IMR-90 (cell line): ENCODE measurements around the gene KCNK3. TPM values are rescaled to one million over a fixed set of nuclear protein-coding genes. Genes with fewer than 3 reads are reported as not detected.

ENCODE experiments used
- ATAC-seq: fragments of 200-7000 bp; cut with Tn5 transposase; 2 replicates; pipeline ENCODE4 v1.9.1; 2020; ENCODE audit warnings: low read depth, mild to moderate bottlenecking, moderate library complexity
- BruUV-seq: library from RNA; stranded (reverse); fragments of 400-500 nt; replicated peaks from 2 replicates; lab custom pipeline; 2021; lab: Mats Ljungman, UMichigan
- CTCF ChIA-PET: fragments of 300-600 bp; formaldehyde crosslinking; extraction: SDS; loops from one replicate; lab custom pipeline; 2021; ENCODE audit warnings: antibody characterized with exemption; lab: Yijun Ruan, JAX
- POLR2A ChIA-PET: fragments of 300-600 bp; sonication (Branson Sonifier 250); formaldehyde crosslinking; loops from one replicate; lab custom pipeline; 2022; ENCODE audit warnings: antibody characterized with exemption; ENCODE audit not compliant: unreplicated experiment; lab: Charles Lee
- DNase-seq: peaks from one replicate; pipeline ENCODE4 v3.0.0; 2013
- H2AFZ ChIP-seq: replicated peaks from 2 replicates; pipeline ENCODE3; 2013; ENCODE audit warnings: low read length, mild to moderate bottlenecking; ENCODE audit not compliant: poor library complexity
- H2AK5ac ChIP-seq: 2 replicates; pipeline ENCODE4 v1.6.1; 2013; ENCODE audit warnings: low read depth, low read length, inconsistent platforms
- H2AK9ac ChIP-seq: replicated peaks from 2 replicates; pipeline ENCODE3; 2013; ENCODE audit warnings: mild to moderate bottlenecking, low read depth, low read length, moderate library complexity; ENCODE audit not compliant: poor library complexity
- H2BK120ac ChIP-seq: 2 replicates; pipeline ENCODE4 v1.6.1; 2013; ENCODE audit warnings: low read depth, low read length, inconsistent platforms
- H2BK15ac ChIP-seq: 3 replicates; pipeline ENCODE4 v1.6.1; 2013; ENCODE audit warnings: low read depth, low read length, inconsistent platforms
- H2BK20ac ChIP-seq: 2 replicates; pipeline ENCODE4 v1.6.1; 2013; ENCODE audit warnings: low read depth, mild to moderate bottlenecking, inconsistent platforms, low read length, moderate library complexity
- H2BK5ac ChIP-seq: 2 replicates; pipeline ENCODE4 v1.6.1; 2013; ENCODE audit warnings: mild to moderate bottlenecking, low read depth, low read length, inconsistent platforms; ENCODE audit not compliant: poor library complexity, severe bottlenecking
- H3K14ac ChIP-seq: replicated peaks from 2 replicates; pipeline ENCODE4 v1.6.1; 2013; ENCODE audit warnings: low read depth, low read length, inconsistent platforms
- H3K18ac ChIP-seq: 2 replicates; pipeline ENCODE4 v1.6.1; 2013; ENCODE audit warnings: low read depth, low read length, control low read depth
- H3K23ac ChIP-seq: 2 replicates; pipeline ENCODE4 v1.6.1; 2013; ENCODE audit warnings: low read depth, low read length, inconsistent platforms
- H3K27ac ChIP-seq: 2 replicates; pipeline ENCODE4 v1.5.1; 2013; ENCODE audit warnings: mild to moderate bottlenecking, control low read depth, low read length; ENCODE audit not compliant: insufficient read depth
- H3K27me3 ChIP-seq: 2 replicates; pipeline ENCODE4 v1.6.1; 2013; ENCODE audit warnings: low read length; ENCODE audit not compliant: control insufficient read depth, insufficient read depth
- H3K36me3 ChIP-seq: 2 replicates; pipeline ENCODE4 v1.6.1; 2013; ENCODE audit warnings: low read length, mixed read lengths; ENCODE audit not compliant: control insufficient read depth, insufficient read depth
- H3K4ac ChIP-seq: 2 replicates; pipeline ENCODE4 v1.6.1; 2013; ENCODE audit warnings: low read depth, low read length, inconsistent platforms
- H3K4me1 ChIP-seq: 2 replicates; pipeline ENCODE4 v1.6.1; 2013; ENCODE audit warnings: low read length, mixed read lengths; ENCODE audit not compliant: control insufficient read depth, insufficient read depth
- H3K4me2 ChIP-seq: 2 replicates; pipeline ENCODE4 v1.6.1; 2013; ENCODE audit warnings: low read depth, mild to moderate bottlenecking, control low read depth, low read length, moderate library complexity
- H3K4me3 ChIP-seq: 2 replicates; pipeline ENCODE4 v1.5.1; 2013; ENCODE audit warnings: low read depth, mild to moderate bottlenecking, control low read depth, low read length, moderate library complexity; ENCODE audit not compliant: insufficient read depth
- H3K56ac ChIP-seq: 2 replicates; pipeline ENCODE4 v1.6.1; 2013; ENCODE audit warnings: low read length, inconsistent platforms; ENCODE audit not compliant: insufficient read depth; ENCODE audit errors: extremely low read depth
- H3K79me1 ChIP-seq, 2 experiments: 2 replicates each; pipeline ENCODE4 v1.6.1; 2013; ENCODE audit warnings: low read length in 2 of 2, inconsistent platforms in 1 of 2, low read depth in 1 of 2
- H3K9ac ChIP-seq: 2 replicates; pipeline ENCODE4 v1.6.1; 2013; ENCODE audit warnings: low read depth, low read length, control low read depth
- H3K9me1 ChIP-seq: 2 replicates; pipeline ENCODE4 v1.6.1; 2013; ENCODE audit warnings: low read length, inconsistent platforms; ENCODE audit not compliant: insufficient read depth
- H3K9me3 ChIP-seq: 2 replicates; pipeline ENCODE4 v1.6.1; 2013; ENCODE audit warnings: low read length; ENCODE audit not compliant: control insufficient read depth, insufficient read depth
- H4K20me1 ChIP-seq: 2 replicates; pipeline ENCODE4 v1.6.1; 2013; ENCODE audit warnings: low read length, inconsistent platforms; ENCODE audit not compliant: insufficient read depth
- H4K5ac ChIP-seq: 2 replicates; pipeline ENCODE4 v1.6.1; 2013; ENCODE audit warnings: mild to moderate bottlenecking, low read depth, low read length, control low read depth
- H4K8ac ChIP-seq, 2 experiments: 2 replicates each; pipeline ENCODE4 v1.6.1; 2013; ENCODE audit warnings: low read depth in 2 of 2, low read length in 2 of 2, control low read depth in 1 of 2, inconsistent platforms in 1 of 2
- H4K91ac ChIP-seq: 2 replicates; pipeline ENCODE4 v1.6.1; 2013; ENCODE audit warnings: low read depth, low read length, inconsistent platforms; ENCODE audit not compliant: insufficient read depth
- BHLHE40 ChIP-seq: fragments of 150-350 bp; IDR thresholded peaks from 2 replicates; pipeline ENCODE4 v1.6.1; 2016; ENCODE audit warnings: mild to moderate bottlenecking, low read depth, low read length
- CEBPB ChIP-seq: IDR thresholded peaks from 2 replicates; pipeline ENCODE4 v1.6.1; 2012; ENCODE audit warnings: low read depth, low read length, improper control_type of control experiment
- CHD1 ChIP-seq: IDR thresholded peaks from 2 replicates; pipeline ENCODE4 v1.6.1; 2012; ENCODE audit warnings: low read depth, low read length, improper control_type of control experiment
- ELK1 ChIP-seq: fragments of 150-350 bp; IDR thresholded peaks from 2 replicates; pipeline ENCODE4 v1.6.1; 2016; ENCODE audit warnings: low read depth, mild to moderate bottlenecking, low read length, moderate library complexity, borderline replicate concordance
- FOS ChIP-seq: fragments of 150-350 bp; IDR thresholded peaks from 2 replicates; pipeline ENCODE4 v1.6.1; 2016; ENCODE audit warnings: low read depth, low read length
- MAFK ChIP-seq: IDR thresholded peaks from 2 replicates; pipeline ENCODE4 v1.6.1; 2012; ENCODE audit warnings: low read depth, low read length, improper control_type of control experiment
- MAZ ChIP-seq: IDR thresholded peaks from 2 replicates; pipeline ENCODE4 v1.6.1; 2012; ENCODE audit warnings: low read depth, mild to moderate bottlenecking, low read length, improper control_type of control experiment, moderate library complexity, borderline replicate concordance
- MXI1 ChIP-seq: IDR thresholded peaks from 2 replicates; pipeline ENCODE4 v1.6.1; 2012; ENCODE audit warnings: low read depth, mild to moderate bottlenecking, low read length, moderate library complexity, borderline replicate concordance
- NFE2L2 ChIP-seq: fragments of 150-350 bp; IDR thresholded peaks from 2 replicates; pipeline ENCODE4 v1.6.1; 2016; ENCODE audit warnings: low read depth, mild to moderate bottlenecking, low read length
- POLR2A ChIP-seq: IDR thresholded peaks from 2 replicates; pipeline ENCODE4 v1.6.1; 2012; ENCODE audit warnings: mild to moderate bottlenecking, low read depth, low read length
- RAD21 ChIP-seq: IDR thresholded peaks from 2 replicates; pipeline ENCODE4 v1.6.1; 2012; ENCODE audit warnings: low read length, improper control_type of control experiment
- RCOR1 ChIP-seq: IDR thresholded peaks from 2 replicates; pipeline ENCODE4 v1.6.1; 2012; ENCODE audit warnings: mild to moderate bottlenecking, low read length, improper control_type of control experiment; ENCODE audit not compliant: insufficient replicate concordance
- RFX5 ChIP-seq: IDR thresholded peaks from 2 replicates; pipeline ENCODE4 v1.8.0; 2012; ENCODE audit warnings: low read depth, mild to moderate bottlenecking, low read length, moderate library complexity
- SMC3 ChIP-seq: fragments of 150-350 bp; IDR thresholded peaks from 2 replicates; pipeline ENCODE4 v1.6.1; 2016; ENCODE audit warnings: low read depth, mild to moderate bottlenecking, antibody characterized with exemption, low read length, moderate library complexity
- USF2 ChIP-seq: fragments of 150-350 bp; IDR thresholded peaks from 2 replicates; pipeline ENCODE4 v1.6.1; 2017; ENCODE audit warnings: mild to moderate bottlenecking, antibody characterized with exemption, low read length, low read depth
- WGBS, 2 experiments: methylation state at CpG; one replicate each; pipeline versions ENCODE4 v1.1.5 to v1.1.7; 2013; ENCODE audit warnings: missing lambda C conversion rate in 2 of 2; ENCODE audit not compliant: insufficient read length in 1 of 2; ENCODE audit errors: extremely low coverage in 2 of 2; 5-methylcytosine and 5-hydroxymethylcytosine counted together
- dilution Hi-C: fragments of 300-500 bp; cut with HindIII; formaldehyde crosslinking; loops from one replicate; pipeline ENCODE4 v1.14.3; 2018; ENCODE audit warnings: low sequenced_read_pairs; ENCODE audit not compliant: unreplicated experiment
- in situ Hi-C: fragments of 300-500 bp; cut with MboI; formaldehyde crosslinking; loops from 3 replicates; pipeline ENCODE4 v1.14.3; 2019; ENCODE audit warnings: low sequenced_read_pairs, inconsistent platforms, mixed read lengths
- intact Hi-C: fragments of 100-400 bp; cut with micrococcal nuclease; formaldehyde crosslinking; loops from 2 replicates; pipeline ENCODE4 v1.10.0; 2022
- polyA plus RNA-seq, 3 experiments: library from polyadenylated mRNA; depleted of rRNA; stranded (reverse); fragments of >200 nt; gene quantifications; 2 replicates each; pipeline ENCODE4 v1.2.3, GENCODE V29; 2012; ENCODE audit warnings: low replicate concordance in 1 of 3
- total RNA-seq: library from RNA; depleted of rRNA; stranded (reverse); fragments of >200 nt; gene quantifications from 2 replicates; pipeline ENCODE4 v1.2.3, GENCODE V29; 2012
- TF ChIP-seq, protein P1 (sequence below): conservative IDR thresholded peaks from 2 replicates; pipeline ENCODE4 v1.5.1; 2012; ENCODE audit warnings: mild to moderate bottlenecking, low read depth, low read length, improper control_type of control experiment

The KCNK3 gene
- total and polyA plus RNA-seq, 2 of the 4 experiments (the other 2 are of a cell fraction): under 0.01 to 0.03 TPM

DNA sequence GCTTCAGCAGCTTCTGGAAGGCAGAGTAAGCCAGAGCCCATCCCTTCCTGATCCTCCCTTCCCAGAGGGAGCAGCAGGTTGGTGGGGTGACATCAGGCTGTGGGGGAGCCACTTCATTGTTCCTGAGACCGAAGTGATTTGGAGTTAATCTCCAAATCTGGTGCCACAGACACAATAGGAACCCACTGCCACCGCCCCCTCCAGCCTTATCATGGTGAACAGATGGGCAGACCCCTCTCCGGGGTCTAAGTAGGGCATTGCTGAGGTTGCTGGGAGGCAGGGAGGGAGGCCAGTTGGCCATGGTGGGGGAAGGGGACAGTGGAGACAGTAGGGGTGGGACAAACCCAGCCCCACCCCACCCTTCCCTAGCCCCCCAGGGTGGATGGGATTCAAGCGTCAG is 46.0 kb downstream of the KCNK3 start:
- Histone ChIP-seq H3K4me3 (no peak overlapping the region), H2BK5ac (no peak overlapping the region), H3K4ac (no peak overlapping the region), H4K91ac (no peak overlapping the region), H3K4me2 (no peak overlapping the region), H3K79me1 (no peaks in the 10 kb centered on the region), H3K9me1 (no peaks in the 10 kb centered on the region), H2BK20ac (no peak overlapping the region), H3K9me3 (no peaks in the 10 kb centered on the region), H3K27ac (no peak overlapping the region), H3K18ac (no peak overlapping the region), H3K4me1 (no peaks in the 10 kb centered on the region), H2AFZ (no peak overlapping the region), H3K14ac (no peak overlapping the region), H2AK9ac (no peak overlapping the region), H4K20me1 (no peaks in the 10 kb centered on the region), H2BK15ac (no peak overlapping the region), H2BK120ac (no peak overlapping the region), H4K8ac (no peak overlapping the region), H3K56ac (no peak overlapping the region), H3K23ac (no peak overlapping the region), H3K9ac (no peak overlapping the region), H3K27me3 (peaks cover 7% of the 10 kb centered on the region; the same call in 1 of the 2 replicates), H3K36me3 (no peaks in the 10 kb centered on the region), H2AK5ac (no peak overlapping the region), H4K5ac (no peak overlapping the region)
- ChIA-PET POLR2A (no interaction called here), CTCF (no interaction called here)
- in situ Hi-C loops: no loop called here
- dilution Hi-C loops: no loop called here
- 100% methylated on average over 1 of the region's 4 CpGs; no CpG with 5 or more reads in 1 of the 2 experiments for WGBS, 2 experiments
- BruUV-seq: no TSS peak
- intact Hi-C loops: no loop called here
- no peak for TF ChIP-seq USF2
- TF ChIP-seq MXI1: no peak
- TF ChIP-seq RAD21: no peak
- no peak for TF ChIP-seq MAZ
- no peak for TF ChIP-seq ELK1
- TF ChIP-seq FOS: no peak
- TF ChIP-seq, protein P1, sequence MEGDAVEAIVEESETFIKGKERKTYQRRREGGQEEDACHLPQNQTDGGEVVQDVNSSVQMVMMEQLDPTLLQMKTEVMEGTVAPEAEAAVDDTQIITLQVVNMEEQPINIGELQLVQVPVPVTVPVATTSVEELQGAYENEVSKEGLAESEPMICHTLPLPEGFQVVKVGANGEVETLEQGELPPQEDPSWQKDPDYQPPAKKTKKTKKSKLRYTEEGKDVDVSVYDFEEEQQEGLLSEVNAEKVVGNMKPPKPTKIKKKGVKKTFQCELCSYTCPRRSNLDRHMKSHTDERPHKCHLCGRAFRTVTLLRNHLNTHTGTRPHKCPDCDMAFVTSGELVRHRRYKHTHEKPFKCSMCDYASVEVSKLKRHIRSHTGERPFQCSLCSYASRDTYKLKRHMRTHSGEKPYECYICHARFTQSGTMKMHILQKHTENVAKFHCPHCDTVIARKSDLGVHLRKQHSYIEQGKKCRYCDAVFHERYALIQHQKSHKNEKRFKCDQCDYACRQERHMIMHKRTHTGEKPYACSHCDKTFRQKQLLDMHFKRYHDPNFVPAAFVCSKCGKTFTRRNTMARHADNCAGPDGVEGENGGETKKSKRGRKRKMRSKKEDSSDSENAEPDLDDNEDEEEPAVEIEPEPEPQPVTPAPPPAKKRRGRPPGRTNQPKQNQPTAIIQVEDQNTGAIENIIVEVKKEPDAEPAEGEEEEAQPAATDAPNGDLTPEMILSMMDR: no peak
- no peak for TF ChIP-seq CHD1
- TF ChIP-seq SMC3: no peak
- no peak for TF ChIP-seq MAFK
- TF ChIP-seq RFX5: no peak
- TF ChIP-seq POLR2A: no peak
- no peak for TF ChIP-seq BHLHE40
- TF ChIP-seq RCOR1: no peak
- no peak for TF ChIP-seq CEBPB
- TF ChIP-seq NFE2L2: no peak
- DNase-seq (no peak), ATAC-seq (no peak)
